Ishikawa (cell line): ENCODE results near the gene CDC42BPB.

ENCODE experiments used
- CEBPB ChIP-seq: IDR thresholded peaks from 2 replicates; pipeline ENCODE4 v1.6.1; 2012
- NFIC ChIP-seq: IDR thresholded peaks from 2 replicates; pipeline ENCODE4 v1.6.1; 2012

DNA sequence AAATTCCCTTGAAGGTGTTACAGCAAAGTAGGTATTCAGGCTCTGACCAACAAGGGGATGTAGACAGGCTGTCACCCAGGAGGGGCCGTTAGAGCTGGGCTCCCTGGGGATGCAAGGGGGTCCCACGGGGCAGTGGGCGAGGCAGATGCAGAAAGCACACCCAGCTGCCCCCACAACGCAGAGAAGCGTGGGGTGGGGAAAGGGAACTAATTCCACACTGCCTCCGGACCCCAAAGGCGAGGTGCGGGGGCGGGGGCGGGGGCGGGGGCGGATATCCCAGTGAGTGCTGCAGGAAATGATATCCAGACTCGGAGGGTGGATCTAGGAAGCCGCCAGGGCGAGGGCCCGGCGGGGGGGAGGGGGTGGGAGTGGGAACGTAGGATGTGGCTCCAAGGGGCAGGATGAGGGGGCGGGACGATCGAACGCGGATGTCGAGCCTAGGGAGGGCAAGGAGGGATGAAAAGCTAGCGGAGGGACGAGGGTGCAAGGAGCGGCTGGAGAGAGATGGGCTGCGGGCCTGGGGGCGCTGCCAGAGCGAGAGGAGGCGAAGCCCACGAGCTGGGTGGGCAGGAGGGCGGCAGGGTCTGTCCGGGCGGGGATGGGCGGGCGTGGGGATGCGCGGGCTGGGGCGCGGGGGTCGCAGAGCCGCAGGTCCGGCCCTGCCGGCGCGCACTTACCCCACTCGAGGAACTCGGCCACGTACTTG is 874 bp downstream of the CDC42BPB start:
- TF ChIP-seq CEBPB = no peak
- no peak for TF ChIP-seq NFIC
